HG02763 (cell line): Measurements from ENCODE around the gene EEIG1.
A peak's percentile ranks its signal among the peaks of the same experiment; 100 is the strongest.

ENCODE experiments used
- ATAC-seq: cut with Tn5 transposase; IDR thresholded peaks from one replicate; pipeline ENCODE4 v1.9.1; 2021; ENCODE audit warnings: mild to moderate bottlenecking, moderate library complexity; ENCODE audit not compliant: unreplicated experiment

The EEIG1 gene

GRCh38 chr9:127961155-127961490 is 19.7 kb downstream of the EEIG1 start:
- no peak for ATAC-seq

- no peak for ATAC-seq
Observed at GRCh38 chr9:127960410-127961154, 20.2 kb downstream of the EEIG1 start.

- no peak for ATAC-seq
Observed at GRCh38 chr9:127959841-127960409, 20.9 kb downstream of the EEIG1 start.

GRCh38 chr9:127959398-127959797 is 21.4 kb downstream of the EEIG1 start:
- no peak for ATAC-seq

GRCh38 chr9:127958728-127959127 is 22.1 kb downstream of the EEIG1 start:
- ATAC-seq, result no peak

GRCh38 chr9:127955294-127956015 is 25.3 kb downstream of the EEIG1 start:
- no peak for ATAC-seq

GRCh38 chr9:127954831-127955293 is 25.9 kb downstream of the EEIG1 start:
- ATAC-seq, result no peak

- ATAC-seq, result no peak
Observed at GRCh38 chr9:127953768-127954505, 26.9 kb downstream of the EEIG1 start.

GRCh38 chr9:127953154-127953553 is 27.6 kb downstream of the EEIG1 start:
- no peak for ATAC-seq

GRCh38 chr9:127950513-127951289 is 30.1 kb downstream of the EEIG1 start:
- ATAC-seq, result no peak

GRCh38 chr9:127949827-127950512 is 30.8 kb downstream of the EEIG1 start:
- no peak for ATAC-seq

- ATAC-seq, result no peak
Observed at GRCh38 chr9:127947841-127948710, 32.7 kb downstream of the EEIG1 start.

- no peak for ATAC-seq
Observed at GRCh38 chr9:127946728-127947127, 34.1 kb downstream of the EEIG1 start.

GRCh38 chr9:127945942-127946341 is 34.8 kb downstream of the EEIG1 start:
- ATAC-seq, result no peak

GRCh38 chr9:127945338-127945737 is 35.5 kb downstream of the EEIG1 start:
- ATAC-seq, result no peak

GRCh38 chr9:127944586-127945218 is 36.1 kb downstream of the EEIG1 start:
- no peak for ATAC-seq

- ATAC-seq, result peak; percentile 60
Observed at GRCh38 chr9:127943731-127944144, 37.1 kb downstream of the EEIG1 start.

GRCh38 chr9:127943011-127943662 is 37.7 kb downstream of the EEIG1 start:
- ATAC-seq, result no peak
